ENCODE data around the gene LUC7L2. TPM values are rescaled to one million over a fixed set of nuclear protein-coding genes. Genes with fewer than 3 reads are reported as not detected.
"Not testable (repeated sequence)": the region's sequence is repeated elsewhere in the genome, so short reads cannot be mapped to it uniquely, and the experiment has no call there.

Gene LUC7L2
- total RNA-seq, 1 experiment from 2014 or later, result 111 TPM

GRCh38 chr7:139403601-139404000 lies 43.9 kb downstream of the LUC7L2 start:
- Histone ChIP-seq H3K27ac (no peak overlapping the region), H3K9me2 (ENCODE audit: insufficient read depth) (no peaks in the 10 kb centered on the region), H3K79me2 (ENCODE audit: low read depth) (peaks cover 12% of the 10 kb centered on the region; the same call in 1 of the 2 replicates), H3F3A (ENCODE audit: insufficient read depth, low read depth) (peaks cover 24% of the 10 kb centered on the region), H3K4me3 (no peak overlapping the region), H3K36me3 (ENCODE audit: low read depth) (peaks cover 80% of the 10 kb centered on the region), H3K4me1 (replicated peaks; ENCODE audit: insufficient read depth) (no peaks in the 10 kb centered on the region), H3K27me3 (ENCODE audit: insufficient read depth, low read depth) (no peaks in the 10 kb centered on the region), H3K4me2 (no peak overlapping the region), H2AFZ (no peak overlapping the region), H4K20me1 (ENCODE audit: insufficient read depth) (peaks cover 36% of the 10 kb centered on the region), H3K9me3 (ENCODE audit: insufficient read depth, low read depth) (no peaks in the 10 kb centered on the region)
- peak in 1 of 2 experiments; percentile 70 for DNase-seq
- ChIA-PET CTCF (no interaction called here), POLR2A (ENCODE audit: unreplicated experiment) (no interaction called here)
- TF ChIP-seq EZH2 (IDR thresholded peaks at IDR 0.05; ENCODE audit: low read depth) (no peak), CTCF (conservative IDR thresholded peaks at IDR 0.05) (no peak)
- intact Hi-C loops (cut with micrococcal nuclease; ENCODE audit: unreplicated experiment), result no loop called here
- BruUV-seq (replicated peaks), result no TSS peak

- Histone ChIP-seq H3K4me3 (no peak overlapping the region), H4K20me1 (ENCODE audit: insufficient read depth) (peaks cover 26% of the 10 kb centered on the region), H3K4me2 (no peak overlapping the region), H2AFZ (no peak overlapping the region), H3K36me3 (ENCODE audit: low read depth) (peaks cover 69% of the 10 kb centered on the region), H3K9me2 (ENCODE audit: insufficient read depth) (no peaks in the 10 kb centered on the region), H3K4me1 (replicated peaks; ENCODE audit: insufficient read depth) (no peaks in the 10 kb centered on the region), H3K27me3 (ENCODE audit: insufficient read depth, low read depth) (no peaks in the 10 kb centered on the region), H3K79me2 (ENCODE audit: low read depth) (peaks cover 3% of the 10 kb centered on the region; the same call in 1 of the 2 replicates), H3K9me3 (ENCODE audit: insufficient read depth, low read depth) (no peaks in the 10 kb centered on the region), H3F3A (ENCODE audit: insufficient read depth, low read depth) (peaks cover 9% of the 10 kb centered on the region; the same call in 1 of the 2 replicates), H3K27ac (no peak overlapping the region)
- POLR2A ChIA-PET (ENCODE audit: unreplicated experiment), result no interaction called here
- CTCF ChIA-PET, result interaction anchor here (0.5 kb wide), 1 partner anchor 13 kb away, joined by 3 read pairs; no protein-coding TSS in a partner anchor
- intact Hi-C loops (cut with micrococcal nuclease; ENCODE audit: unreplicated experiment), result no loop called here
- BruUV-seq (replicated peaks), result no TSS peak
- DNase-seq, result no peak
- TF ChIP-seq EZH2 (IDR thresholded peaks at IDR 0.05; ENCODE audit: low read depth), result no peak
- TF ChIP-seq CTCF (conservative IDR thresholded peaks at IDR 0.05), result no peak
These were observed 47.9 kb downstream of the LUC7L2 start for GRCh38 chr7:139407555-139407954.

GRCh38 chr7:139414743-139415402 lies 55.2 kb downstream of the LUC7L2 start:
- H3K4me1 ChIP-seq (replicated peaks; ENCODE audit: insufficient read depth); H3K4me3 ChIP-seq; H4K20me1 ChIP-seq (ENCODE audit: insufficient read depth); H3K27ac ChIP-seq; POLR2A ChIA-PET (ENCODE audit: unreplicated experiment); CTCF ChIA-PET; H3K9me2 ChIP-seq (ENCODE audit: insufficient read depth); H3K79me2 ChIP-seq (ENCODE audit: low read depth); H3K9me3 ChIP-seq (ENCODE audit: insufficient read depth, low read depth); H2AFZ ChIP-seq; BruUV-seq (replicated peaks); H3F3A ChIP-seq (ENCODE audit: insufficient read depth, low read depth); H3K27me3 ChIP-seq (ENCODE audit: insufficient read depth, low read depth); H3K4me2 ChIP-seq; DNase-seq: not testable (repeated sequence)
- intact Hi-C loops (cut with micrococcal nuclease; ENCODE audit: unreplicated experiment), result loop anchor here (5.0 kb wide), 1 partner anchor 43 kb away; no protein-coding TSS in a partner anchor
- H3K36me3 ChIP-seq (ENCODE audit: low read depth), result peaks cover 47% of the 10 kb centered on the region
